PC-9 (cell line): ENCODE results near the gene COA6.
A peak's percentile ranks its signal among the peaks of the same experiment; 100 is the strongest.

Experiments
- EZH2 ChIP-seq: fragments of 200-600 bp; sonication (generic); IDR thresholded peaks from 2 replicates; pipeline ENCODE4 v1.8.0; 2017; ENCODE audit warnings: antibody characterized with exemption, low read depth
- TF ChIP-seq, protein P1 (sequence below): fragments of 200-600 bp; sonication (generic); conservative IDR thresholded peaks from 2 replicates; pipeline ENCODE4 v1.6.1; 2017; ENCODE audit warnings: mixed run types, antibody characterized with exemption, mild to moderate bottlenecking, moderate library complexity

DNA sequence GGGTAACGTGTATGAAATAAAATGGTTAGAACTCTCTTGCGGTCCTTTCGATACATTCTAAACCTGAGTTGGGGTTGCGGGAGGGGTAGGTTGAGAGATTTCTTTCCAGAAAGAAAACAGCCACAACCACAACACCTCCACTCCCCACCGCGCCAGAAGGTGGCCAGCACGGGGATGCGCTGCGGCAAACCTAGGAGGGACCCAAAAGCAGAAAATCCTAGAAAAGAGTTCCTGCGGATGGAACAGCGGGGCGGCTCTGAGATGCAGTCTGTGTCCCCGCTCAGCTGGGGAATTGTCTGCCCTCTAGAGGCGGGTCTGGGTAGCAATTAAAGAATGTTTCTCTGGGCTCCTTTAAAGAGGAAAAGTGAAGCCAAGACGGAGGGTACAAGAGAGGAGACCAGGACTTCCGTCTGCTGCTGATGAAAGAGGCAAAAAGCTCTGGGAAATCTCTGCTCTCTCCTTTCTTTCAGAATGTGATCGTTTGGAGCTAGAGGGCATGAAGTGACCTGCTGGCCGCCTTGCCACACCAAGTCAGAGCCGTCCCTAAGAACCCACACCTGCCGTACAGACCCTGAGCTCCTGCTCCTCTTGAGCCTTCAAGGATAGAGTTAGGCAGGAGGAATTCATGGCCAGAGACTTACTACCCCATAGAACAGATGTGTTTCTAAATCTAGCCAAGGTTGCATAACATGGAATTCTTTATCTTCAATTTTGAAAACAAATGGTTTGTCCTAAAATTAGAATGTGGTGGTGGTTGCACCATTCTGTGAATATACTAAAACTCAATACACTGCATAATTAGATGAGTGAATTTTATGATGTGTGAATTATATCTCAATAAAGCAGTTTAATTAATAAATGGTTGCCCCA lies 46.5 kb upstream of the COA6 start:
- TF ChIP-seq, protein P1, sequence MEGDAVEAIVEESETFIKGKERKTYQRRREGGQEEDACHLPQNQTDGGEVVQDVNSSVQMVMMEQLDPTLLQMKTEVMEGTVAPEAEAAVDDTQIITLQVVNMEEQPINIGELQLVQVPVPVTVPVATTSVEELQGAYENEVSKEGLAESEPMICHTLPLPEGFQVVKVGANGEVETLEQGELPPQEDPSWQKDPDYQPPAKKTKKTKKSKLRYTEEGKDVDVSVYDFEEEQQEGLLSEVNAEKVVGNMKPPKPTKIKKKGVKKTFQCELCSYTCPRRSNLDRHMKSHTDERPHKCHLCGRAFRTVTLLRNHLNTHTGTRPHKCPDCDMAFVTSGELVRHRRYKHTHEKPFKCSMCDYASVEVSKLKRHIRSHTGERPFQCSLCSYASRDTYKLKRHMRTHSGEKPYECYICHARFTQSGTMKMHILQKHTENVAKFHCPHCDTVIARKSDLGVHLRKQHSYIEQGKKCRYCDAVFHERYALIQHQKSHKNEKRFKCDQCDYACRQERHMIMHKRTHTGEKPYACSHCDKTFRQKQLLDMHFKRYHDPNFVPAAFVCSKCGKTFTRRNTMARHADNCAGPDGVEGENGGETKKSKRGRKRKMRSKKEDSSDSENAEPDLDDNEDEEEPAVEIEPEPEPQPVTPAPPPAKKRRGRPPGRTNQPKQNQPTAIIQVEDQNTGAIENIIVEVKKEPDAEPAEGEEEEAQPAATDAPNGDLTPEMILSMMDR, result peak; percentile 87
- no peak for TF ChIP-seq EZH2
